Renal cortical epithelial cell (primary cell): ENCODE data around the gene SSTR3. TPM values are rescaled to one million over a fixed set of nuclear protein-coding genes. Genes with fewer than 3 reads are reported as not detected.
"Not testable (repeated sequence)": the region's sequence is repeated elsewhere in the genome, so short reads cannot be mapped to it uniquely, and the experiment has no call there.

Experiments
- DNase-seq: peaks from one replicate; pipeline ENCODE4 v3.0.0-alpha.2; 2011; ENCODE audit warnings: low read depth
- total RNA-seq: library from RNA; depleted of rRNA; stranded (reverse); fragments of >200 nt; gene quantifications from 2 replicates; pipeline ENCODE4 v1.2.3, GENCODE V29; 2014

SSTR3 gene
- total RNA-seq, 1 donor from 2014 or later, result 0.05 TPM

DNA sequence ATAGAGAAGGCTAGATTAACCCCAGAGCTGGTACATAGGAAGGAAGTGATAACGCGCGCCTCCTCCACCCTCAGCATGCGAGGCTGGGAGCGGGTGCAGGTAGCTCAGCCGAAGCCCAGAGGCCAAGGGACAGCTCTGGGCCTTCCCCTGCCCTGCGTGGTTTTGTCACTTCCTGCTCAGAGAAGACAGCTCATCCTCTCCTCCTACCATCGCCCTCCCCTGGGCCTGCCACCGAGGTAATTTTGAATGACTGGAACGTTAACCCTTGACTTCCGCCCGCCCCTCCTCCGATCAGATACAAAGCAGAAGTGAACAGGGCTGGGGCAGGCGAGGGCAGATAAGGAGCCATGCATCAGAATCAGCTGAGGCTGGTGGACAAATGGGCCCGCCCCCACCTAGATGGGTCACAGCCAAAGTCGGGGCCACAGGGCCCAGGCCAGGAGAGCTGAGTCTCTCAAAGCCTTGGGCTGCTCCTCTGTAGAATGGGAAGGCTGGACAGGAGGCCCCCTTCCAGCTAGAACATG lies 30.2 kb upstream of the SSTR3 start:
- no peak for DNase-seq

DNA sequence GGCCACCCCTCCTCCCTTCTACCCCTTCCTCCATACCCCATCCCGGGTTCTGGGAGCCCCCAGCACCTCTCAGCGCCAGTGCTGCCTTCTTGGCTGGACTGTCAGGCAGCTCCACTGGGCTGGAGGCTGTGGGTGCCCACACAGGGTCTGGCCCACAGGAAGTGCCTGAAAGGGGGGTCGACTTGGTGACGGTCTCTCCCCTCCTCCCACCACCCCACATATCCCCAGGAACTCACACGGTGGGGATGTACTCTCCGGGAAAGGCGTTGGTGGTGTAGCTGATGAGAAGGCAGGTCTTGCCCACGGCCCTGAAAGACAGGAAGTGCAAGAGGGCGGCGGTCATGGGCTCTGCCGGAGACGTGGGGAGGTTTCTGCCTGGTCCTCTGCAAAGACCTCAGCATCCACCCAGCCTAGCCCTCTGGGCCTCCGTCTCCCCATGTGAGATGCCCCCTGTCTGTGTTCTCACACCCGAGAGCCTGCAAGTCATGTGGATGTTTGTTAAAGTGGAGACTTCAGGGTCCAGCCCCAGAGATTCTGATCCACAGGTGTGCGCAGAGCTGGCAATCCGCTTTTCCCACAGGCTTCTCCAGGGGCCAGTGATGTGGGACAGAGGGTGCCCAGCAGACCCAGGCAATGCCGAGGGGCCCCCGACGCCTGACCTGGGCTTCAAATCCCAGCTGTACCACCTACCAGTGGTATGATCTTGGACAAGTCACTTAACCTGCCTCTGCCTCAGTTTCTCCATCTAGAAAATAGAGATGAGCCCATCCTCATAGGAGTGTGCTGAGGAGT lies 29.3 kb upstream of the SSTR3 start:
- DNase-seq, result no peak

DNA sequence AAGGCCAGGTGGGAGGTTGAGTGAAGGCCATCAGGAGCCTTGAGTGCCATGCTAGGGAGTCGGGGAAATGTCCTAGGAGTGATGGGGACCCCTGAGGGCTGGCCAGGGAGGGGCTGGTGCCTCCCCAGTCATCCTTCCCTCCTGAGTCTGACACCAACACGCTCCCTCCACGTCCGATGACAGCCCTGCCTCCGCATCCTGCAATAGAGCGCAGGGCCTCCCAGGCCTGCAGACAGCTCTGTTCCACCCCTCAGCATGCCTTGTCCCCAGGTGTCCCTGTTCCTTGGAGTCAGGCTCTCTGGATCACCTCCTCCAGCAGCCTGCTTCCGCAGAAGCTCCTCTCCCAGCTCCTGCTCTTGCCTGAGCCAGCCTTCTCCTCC lies 28.7 kb upstream of the SSTR3 start:
- no peak for DNase-seq

DNA sequence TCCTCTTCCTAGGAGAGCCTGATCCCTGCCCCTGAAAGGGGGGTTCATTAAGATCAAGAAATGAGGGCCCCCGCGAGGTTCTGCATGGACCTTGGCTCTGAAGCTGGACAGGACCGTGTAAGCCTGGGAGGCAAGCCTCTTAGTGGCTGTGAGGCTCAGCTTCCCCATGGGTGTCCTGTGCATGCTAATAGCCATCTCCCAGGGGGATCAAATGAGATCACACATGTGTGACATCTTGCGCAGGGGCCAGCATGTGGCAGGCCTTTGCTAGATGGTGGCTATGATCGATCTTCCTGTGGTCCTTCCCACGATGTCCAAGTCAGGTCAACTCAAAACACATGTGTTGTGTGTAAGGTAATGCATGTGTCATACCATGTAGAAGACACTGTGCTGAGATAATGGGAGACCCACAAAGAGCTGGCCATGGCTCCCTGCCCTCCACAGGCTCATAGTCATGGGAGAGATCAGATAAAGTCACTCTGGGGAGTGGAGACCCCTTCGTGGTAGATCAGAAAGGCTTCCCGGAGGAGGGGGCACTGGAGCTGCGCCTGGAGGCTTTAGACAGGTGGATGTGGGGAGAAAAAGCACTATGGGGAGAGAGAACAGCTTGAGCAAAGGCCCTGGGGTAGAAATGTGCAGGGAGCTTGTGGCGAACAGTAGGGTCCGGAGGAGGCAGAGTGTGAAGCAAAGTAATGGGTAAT lies 28.1 kb upstream of the SSTR3 start:
- no peak for DNase-seq

DNA sequence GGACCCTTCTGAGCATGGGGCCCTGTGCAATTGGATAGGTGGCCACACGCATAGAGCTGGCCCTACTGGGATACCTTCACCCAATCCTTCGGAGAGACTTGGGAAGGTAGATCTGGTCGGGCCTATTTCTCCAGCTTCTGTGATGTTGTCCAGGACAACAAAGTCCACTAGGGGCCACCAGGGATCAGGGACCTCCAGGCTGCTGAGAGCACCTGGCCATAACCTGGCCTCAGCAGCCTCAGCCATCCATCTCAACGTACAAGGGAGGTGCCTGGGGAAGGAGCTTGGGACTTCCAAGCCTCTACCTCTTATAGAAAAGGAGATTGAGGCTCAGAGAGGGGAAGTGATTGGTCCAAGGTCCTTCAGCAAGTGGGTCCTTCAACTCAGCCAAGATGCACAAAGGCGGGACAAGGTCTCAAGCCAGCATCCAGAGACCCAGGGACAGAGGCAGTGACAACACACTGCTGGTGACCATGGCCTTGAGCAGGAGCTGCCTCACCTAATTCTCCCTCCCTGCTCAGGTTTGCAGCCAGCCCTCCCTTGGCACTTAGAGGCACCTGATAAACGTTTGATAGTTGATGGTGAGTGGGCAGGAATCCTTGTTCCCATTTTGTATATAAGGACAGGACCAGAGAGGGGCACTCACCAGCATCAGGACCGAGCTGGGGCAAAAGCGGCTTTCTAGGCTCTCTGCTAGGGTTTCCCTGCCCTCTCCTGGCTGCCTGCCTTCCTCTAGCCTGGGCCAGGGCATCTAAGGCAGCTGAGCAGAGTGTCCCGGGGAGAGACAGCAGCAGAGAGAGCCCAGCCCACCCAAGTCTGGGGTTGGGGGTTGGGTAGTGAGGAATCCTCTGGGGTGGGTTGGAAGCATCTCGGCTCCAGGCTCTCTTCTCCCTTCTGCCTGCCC lies 27.3 kb upstream of the SSTR3 start:
- DNase-seq, result no peak

DNA sequence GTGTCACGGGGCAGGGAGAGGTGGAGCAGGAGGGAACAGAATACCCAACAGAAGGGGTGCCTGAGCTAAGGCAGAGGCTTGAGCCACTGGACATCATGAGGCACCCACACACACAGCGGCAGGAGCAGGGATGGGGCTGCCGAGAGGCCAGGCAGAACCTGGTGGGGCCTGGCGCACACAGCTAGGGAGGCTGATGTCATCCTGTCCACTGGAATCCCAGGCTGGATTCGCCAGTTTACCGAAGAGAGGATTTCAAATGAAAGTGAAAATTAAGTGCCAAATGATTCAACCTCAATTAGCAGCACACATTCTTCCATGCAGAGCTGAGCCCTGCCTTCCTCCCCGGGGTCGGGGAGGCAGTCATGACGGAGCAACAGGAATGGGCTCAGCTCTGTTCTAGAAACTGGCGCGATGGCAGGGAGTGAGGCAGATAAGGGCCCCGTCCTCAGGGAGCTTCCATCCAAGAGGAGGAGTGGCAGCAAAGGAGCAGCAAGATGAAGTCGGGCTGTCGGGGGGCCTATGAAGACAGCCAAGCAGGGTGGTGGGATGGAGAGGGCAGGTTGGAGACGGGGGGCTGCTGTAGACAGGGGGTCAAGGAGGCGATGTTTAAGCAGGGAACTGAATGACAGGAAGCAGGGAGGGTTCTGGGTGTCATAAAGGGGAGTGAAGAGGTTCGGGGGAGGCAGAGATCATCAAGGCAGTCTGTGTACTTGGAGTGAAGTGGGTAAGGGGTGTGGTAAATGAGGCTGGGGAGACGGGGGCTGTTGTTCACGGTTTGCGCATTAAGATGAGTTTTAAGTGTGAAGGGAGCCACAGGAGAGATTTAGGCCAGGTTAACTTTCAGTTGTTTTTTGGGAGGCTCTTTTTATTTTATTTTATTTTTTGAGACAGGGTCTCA lies 25.3 kb upstream of the SSTR3 start:
- DNase-seq, result no peak

DNA sequence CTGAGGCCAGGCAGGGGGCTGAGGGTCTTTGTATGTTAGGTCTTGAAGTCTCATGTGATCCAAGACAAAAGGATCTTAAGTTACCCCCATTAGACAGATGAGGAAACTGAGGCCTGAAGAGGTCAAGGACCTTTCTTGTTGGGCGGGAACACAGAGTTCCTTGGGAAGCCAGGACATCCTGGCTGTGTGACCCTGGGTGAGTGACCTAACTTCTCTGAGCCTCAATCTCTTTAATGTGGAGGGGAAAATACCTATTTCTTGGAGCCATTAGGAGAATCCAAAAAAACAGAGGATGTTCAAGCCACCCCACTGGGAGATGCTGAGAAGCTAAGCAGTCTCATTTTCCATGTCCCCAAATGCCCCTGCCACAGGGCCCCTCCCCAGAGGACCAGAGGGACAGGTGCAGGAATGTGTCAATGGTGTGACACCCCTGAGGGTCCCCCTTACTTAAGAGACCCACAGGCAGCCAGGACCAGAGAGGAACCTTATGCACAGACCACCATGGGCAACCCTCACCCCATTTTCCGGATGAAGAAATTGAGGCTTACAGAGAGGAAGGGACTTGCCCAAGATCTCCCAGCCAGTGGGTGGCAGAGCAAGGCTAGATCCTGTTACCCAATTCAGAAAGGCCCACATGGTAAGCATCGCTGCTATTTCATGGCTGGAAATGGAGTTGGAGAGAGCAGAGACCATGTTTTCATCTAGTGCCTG lies 23.8 kb upstream of the SSTR3 start:
- no peak for DNase-seq

DNA sequence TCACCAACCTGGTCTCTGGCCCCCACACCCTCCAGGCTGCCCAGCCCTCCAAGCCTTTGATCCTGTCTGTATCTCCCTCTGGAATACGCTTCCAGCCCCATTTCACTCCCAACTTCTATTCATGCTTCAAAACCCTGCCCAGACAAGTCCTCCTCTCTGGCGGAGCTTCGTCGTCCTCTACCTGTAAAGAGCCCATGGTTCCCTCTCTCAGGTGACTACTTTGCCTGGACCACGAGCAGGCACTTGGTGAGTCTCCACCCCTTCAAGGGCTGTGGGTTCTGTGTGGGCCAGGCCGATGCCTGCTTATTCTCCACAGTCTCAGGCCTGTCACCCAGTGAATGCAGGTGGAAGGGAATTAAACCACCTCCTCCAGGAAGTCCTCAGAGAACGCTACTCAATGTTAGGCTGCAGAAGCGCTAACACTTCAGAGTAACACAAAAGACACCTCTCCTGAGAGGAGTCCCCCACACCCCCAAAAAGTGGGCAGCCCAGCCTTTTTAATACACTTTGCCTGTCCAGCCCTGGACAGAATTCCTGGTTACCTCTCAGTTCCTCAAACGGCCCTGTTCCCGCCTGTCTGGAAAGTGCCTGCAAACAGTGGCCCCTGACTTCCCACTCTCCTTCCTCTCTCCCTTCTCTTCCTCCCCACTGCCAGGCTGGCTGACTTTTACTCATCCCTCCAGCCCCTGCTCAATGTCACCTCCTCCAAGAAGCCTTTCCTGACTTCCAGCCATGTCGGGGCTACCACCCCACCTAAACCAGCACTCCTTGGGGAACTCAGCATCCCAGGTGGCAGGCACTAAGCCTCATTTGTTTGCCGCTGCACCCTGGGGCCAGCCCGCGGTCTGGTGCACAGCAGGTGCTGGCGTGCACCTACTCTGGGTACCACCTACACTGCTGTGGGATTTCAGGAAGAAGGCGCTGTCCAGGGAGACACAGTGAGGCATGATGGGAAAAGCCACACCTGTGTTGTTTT lies 22.7 kb upstream of the SSTR3 start:
- DNase-seq, result no peak

DNA sequence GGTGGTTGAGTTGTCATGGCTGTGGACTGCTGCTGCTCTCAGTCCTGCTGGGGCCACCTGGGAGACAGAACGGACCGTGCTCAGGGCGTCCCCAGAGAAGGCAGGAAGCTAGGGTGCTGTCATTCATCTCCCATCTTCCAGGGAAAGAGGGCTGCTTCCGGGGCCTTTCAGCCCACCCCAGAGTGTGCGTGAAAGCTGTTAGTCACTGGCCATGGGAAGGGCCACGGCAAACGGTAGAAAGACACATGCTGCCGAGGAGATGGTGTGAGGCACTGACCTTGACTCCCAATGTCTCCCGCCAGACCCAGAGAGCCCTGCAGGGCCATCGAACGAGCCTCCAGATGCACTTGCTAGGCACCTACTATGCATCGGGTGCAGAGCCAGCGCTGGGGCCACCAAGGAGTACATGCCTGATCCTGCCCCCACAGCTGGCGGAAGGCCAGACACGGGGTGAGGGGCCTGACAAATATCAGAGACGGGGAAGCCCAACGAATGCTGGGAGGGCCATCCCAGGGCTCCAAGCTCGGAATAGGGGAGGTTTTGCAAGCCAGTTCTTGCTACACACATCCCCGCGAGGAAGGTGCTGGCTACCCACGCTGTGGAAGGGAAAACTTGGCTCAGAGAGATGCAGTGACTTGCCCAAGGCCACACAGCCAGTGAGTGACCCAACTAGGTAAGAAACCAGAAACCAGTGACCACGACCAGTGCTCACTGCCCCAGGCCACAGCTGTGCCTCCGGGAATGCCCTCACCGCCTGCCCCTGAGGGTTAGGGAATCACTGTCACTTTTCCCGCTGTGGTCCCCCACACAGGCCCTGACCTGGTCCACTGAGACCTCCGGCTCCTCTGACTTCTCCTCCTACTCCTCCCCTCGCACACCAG lies 21.7 kb upstream of the SSTR3 start:
- DNase-seq, result no peak

DNA sequence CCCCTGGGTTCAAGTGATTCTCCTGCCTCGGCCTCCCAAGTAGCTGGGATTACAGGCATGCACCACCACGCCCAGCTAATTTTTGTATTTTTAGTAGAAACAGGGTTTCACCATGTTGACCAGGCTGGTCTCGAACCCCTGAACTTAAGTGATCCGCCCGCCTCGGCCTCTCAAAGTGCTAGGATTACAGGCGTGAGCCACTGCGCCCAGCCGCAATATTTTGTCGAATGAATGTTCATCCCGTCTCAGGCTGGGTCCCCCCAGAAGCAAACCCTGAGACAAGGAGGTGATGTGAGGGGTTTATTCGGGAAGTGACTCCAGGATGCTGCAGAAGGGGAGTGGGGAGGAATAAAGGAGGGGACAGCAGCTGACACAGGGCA lies 21.1 kb upstream of the SSTR3 start:
- DNase-seq, result not testable (repeated sequence)

DNA sequence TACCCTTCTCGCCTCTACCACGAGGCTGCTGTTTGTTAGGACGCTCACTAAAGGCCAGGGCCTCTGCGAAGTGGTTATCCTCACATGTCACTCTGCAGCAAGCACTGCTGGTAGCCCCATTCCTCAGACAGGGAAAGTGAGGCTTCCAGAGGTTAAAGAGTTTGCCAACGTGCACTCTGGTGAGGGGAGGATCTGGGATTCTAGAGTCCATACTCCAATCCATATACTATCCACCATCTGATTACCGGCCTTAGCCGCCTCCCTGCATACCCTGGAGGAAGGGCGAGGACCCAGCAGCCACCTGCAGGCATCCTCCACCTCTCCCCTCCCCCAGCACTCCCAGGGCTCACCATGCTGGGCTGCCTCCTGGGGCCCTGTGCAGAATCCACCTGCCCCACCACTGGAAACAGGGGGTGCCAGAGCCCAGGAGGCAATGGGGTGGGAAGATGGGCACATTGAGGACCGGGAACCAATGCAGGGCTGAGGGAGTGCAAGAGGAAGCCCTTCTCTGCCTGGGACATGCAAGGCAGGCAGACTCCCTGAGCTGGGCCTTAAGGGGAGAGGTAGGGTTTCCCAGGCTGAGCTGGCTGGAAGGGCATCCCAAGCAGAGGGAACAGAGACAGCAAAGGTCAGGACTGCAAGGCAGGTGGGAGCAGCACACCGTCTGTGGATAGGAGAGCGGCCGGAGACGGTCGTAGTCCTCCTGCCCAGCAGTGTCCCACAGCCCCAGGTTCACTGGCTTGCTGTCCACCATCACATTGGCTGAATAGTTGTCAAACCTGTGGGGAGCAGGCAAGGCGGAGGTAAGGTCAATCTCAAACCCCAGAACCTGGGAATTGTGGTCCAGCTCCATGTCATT lies 20.1 kb upstream of the SSTR3 start:
- no peak for DNase-seq

DNA sequence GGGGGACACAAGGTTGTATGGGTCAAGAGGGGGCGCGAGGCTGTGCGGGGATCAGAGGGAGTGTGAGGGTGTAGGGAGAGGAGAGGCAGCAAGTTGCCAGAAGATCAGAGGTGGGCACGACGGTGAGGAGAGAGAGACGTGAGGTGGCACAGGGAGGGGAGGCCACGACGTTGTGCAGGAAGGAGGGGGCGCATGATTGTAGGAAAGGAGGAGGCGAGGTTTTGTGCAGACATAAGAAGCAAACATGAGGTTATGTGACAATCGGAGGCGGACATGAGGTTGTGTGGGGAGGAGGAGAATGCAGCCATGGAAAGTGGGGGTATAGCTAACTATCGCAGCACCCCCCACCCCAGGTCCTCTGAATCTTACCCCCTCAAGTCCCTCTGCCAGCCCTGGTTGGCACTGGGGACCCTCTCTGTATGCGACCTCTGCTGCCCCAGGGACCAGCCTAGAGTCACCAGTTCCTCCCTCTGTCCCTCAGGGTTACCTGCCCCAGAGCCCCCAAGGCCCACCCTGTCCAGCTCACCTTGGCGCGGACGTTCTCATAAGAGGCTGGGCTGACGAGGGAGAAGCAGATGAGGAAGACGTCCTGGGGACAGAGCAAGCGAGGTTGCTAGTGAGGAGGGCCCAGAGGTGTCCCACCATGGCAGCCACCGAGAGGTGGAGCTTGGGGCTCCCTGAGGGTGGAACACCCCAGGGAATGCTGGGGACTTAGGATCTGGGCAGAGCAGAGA lies 19.3 kb upstream of the SSTR3 start:
- DNase-seq, result no peak

DNA sequence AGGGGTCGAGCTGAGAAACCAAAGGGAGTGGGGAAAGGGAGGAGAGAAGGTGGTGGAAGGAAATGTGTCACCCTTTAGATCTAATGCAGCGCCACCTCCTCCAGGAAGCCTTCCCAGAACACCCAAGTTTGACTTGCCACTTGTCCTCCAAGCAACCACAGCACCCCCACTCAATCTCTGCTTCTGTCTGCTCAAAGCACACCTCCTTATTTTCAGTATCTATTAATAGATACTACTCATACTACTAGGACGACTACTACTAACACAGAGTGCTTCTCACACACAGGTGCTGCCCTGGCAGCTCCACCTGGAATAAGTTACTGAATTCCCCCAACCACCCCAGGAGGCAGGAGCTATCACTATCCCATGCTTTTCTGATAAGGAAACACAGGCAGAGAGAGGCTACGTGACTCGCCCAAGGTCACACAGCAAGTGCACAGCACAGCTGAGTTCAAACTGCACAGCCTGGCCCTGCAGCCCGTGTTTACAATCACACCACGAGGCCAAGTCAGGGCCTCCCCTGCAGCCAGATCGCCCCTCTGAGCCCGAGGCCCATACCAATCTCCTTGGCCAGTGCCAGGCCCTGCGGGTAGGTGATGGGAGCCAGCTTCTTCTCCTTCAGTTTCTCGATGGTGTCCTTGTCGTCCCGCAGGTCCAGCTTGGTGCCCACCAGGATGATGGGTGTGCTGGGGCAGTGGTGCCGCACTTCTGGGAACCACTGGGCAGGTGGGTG lies 18.6 kb upstream of the SSTR3 start:
- no peak for DNase-seq

DNA sequence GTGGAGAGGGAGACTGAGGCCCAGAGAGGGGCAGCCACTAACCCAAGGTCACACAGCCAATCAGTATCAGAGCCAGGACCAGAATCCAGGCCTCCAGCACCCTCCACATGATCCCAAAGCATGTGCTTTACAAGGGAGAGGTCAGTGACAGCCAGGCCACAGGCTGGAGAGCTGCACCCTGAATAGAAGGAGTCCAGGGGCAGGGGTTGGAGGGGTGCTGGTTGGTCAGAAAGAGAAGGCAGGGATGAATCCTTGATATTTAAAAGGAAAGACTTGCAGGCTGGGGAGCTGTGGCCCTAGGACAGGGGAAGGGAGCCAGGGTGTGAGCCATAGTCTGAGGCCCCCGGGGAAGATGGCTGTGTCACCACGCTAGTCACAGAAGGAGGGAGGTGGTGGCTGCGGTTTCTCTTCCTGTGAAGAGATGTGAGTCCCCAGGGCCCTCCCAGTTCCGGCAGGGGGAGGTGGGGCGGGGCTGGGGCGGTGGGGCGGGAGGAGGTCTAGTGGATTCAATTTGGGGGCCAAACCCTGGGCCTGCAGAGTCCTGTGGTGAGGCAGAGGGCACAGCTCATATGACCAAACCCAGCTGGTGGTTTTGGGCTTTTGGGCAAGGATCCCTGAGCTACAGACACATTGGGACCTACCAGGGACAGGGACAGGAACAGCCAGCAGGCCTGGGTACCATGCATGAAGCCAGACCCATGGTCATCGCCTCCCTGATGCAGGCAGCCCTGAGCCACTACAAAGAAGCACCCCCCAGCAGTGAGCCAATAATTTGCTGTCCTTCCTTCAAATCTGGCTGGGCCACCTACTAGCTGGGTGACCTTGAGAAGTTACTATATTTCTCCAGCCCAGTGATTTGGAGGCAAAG lies 17.8 kb upstream of the SSTR3 start:
- no peak for DNase-seq
